Neural progenitor cell (in vitro differentiated cells): ENCODE results near the gene PF4V1. TPM values are rescaled to one million over a fixed set of nuclear protein-coding genes. Genes with fewer than 3 reads are reported as not detected.

ENCODE experiments used
- DNase-seq: peaks from one replicate; pipeline ENCODE4 v3.0.0-alpha.2; 2016; ENCODE audit warnings: low spot score
- H2AFZ ChIP-seq: fragments of 200-600 bp; sonication (generic); replicated peaks from 2 replicates; pipeline ENCODE4 v1.6.1; 2016; ENCODE audit warnings: antibody characterized with exemption
- H3F3A ChIP-seq: fragments of 200-600 bp; sonication (generic); 2 replicates; pipeline ENCODE4 v1.6.1; 2016; ENCODE audit warnings: antibody characterized with exemption, low read depth
- H3K27ac ChIP-seq: fragments of 200-600 bp; sonication (generic); 2 replicates; pipeline ENCODE4 v1.5.1; 2016; ENCODE audit warnings: mild to moderate bottlenecking
- H3K27me3 ChIP-seq: fragments of 200-600 bp; sonication (generic); 2 replicates; pipeline ENCODE4 v1.6.1; 2016; ENCODE audit warnings: mild to moderate bottlenecking, moderate library complexity
- H3K36me3 ChIP-seq: fragments of 200-600 bp; sonication (generic); 2 replicates; pipeline ENCODE4 v1.5.1; 2016
- H3K4me1 ChIP-seq: fragments of 200-600 bp; sonication (generic); 2 replicates; pipeline ENCODE4 v1.6.1; 2016; ENCODE audit warnings: mixed run types
- H3K4me2 ChIP-seq: fragments of 200-600 bp; sonication (generic); 2 replicates; pipeline ENCODE4 v1.6.1; 2016
- H3K4me3 ChIP-seq: fragments of 200-600 bp; sonication (generic); 2 replicates; pipeline ENCODE4 v1.5.1; 2016
- H3K79me2 ChIP-seq: fragments of 200-600 bp; sonication (generic); 2 replicates; pipeline ENCODE4 v1.6.1; 2016; ENCODE audit warnings: low read depth
- H3K9ac ChIP-seq: fragments of 200-600 bp; sonication (generic); 2 replicates; pipeline ENCODE4 v1.6.1; 2016
- H3K9me3 ChIP-seq: fragments of 200-600 bp; sonication (generic); 2 replicates; pipeline ENCODE4 v1.5.1; 2016; ENCODE audit warnings: low read depth
- H4K20me1 ChIP-seq: fragments of 200-600 bp; sonication (generic); 2 replicates; pipeline ENCODE4 v1.6.1; 2016; ENCODE audit warnings: low read depth
- H3K27ac Mint-ChIP-seq: 3 replicates; pipeline ENCODE4 v1.8.0; 2021; ENCODE audit warnings: mixed read lengths
- H3K27me3 Mint-ChIP-seq: 2 replicates; pipeline ENCODE4 v1.8.0; 2022; ENCODE audit warnings: low read depth, mild to moderate bottlenecking, inconsistent platforms, moderate library complexity, mixed read lengths; ENCODE audit not compliant: insufficient read depth
- H3K36me3 Mint-ChIP-seq: 3 replicates; pipeline ENCODE4 v1.8.0; 2021; ENCODE audit warnings: mixed read lengths
- H3K4me1 Mint-ChIP-seq: 3 replicates; pipeline ENCODE4 v1.8.0; 2021; ENCODE audit warnings: mixed read lengths
- H3K4me3 Mint-ChIP-seq: 3 replicates; pipeline ENCODE4 v1.8.0; 2021; ENCODE audit warnings: mild to moderate bottlenecking, moderate library complexity, mixed read lengths
- H3K9me3 Mint-ChIP-seq: 3 replicates; pipeline ENCODE4 v1.8.0; 2020; ENCODE audit warnings: mixed read lengths
- CTCF ChIP-seq: fragments of 200-600 bp; sonication (generic); IDR thresholded peaks from 2 replicates; pipeline ENCODE4 v1.5.1; 2017; ENCODE audit warnings: antibody characterized with exemption, mild to moderate bottlenecking
- EZH2 ChIP-seq: fragments of 200-600 bp; sonication (generic); IDR thresholded peaks from 2 replicates; pipeline ENCODE4 v1.6.1; 2017; ENCODE audit warnings: antibody characterized with exemption, mild to moderate bottlenecking, moderate library complexity
- EZH2phosphoT487 ChIP-seq: fragments of 200-600 bp; sonication (generic); IDR thresholded peaks from 2 replicates; pipeline ENCODE4 v1.6.1; 2017; ENCODE audit warnings: antibody characterized with exemption
- total RNA-seq: library from RNA; depleted of rRNA; stranded (reverse); fragments of >200 nt; gene quantifications from 2 replicates; pipeline ENCODE4 v1.2.3, GENCODE V29; 2015; ENCODE audit warnings: low replicate concordance

PF4V1 gene
- not detected in 2 replicates for total RNA-seq

- Mint-ChIP-seq H3K9me3 (no peaks in the 10 kb centered on the region), H3K27ac (peak within 1 kb of the TSS; percentile 53), H3K4me3 (no peak within 1 kb of the TSS), H3K36me3 (no peaks in the 10 kb centered on the region), H3K4me1 (no peaks in the 10 kb centered on the region), H3K27me3 (no peaks in the 10 kb centered on the region)
- Histone ChIP-seq H3F3A (no peaks in the 10 kb centered on the region), H3K9ac (no peak within 1 kb of the TSS), H4K20me1 (no peaks in the 10 kb centered on the region), H3K4me1 (no peaks in the 10 kb centered on the region), H3K4me2 (peak within 1 kb of the TSS; percentile 30), H3K4me3 (peak within 1 kb of the TSS; percentile 3), H3K9me3 (no peaks in the 10 kb centered on the region), H3K36me3 (no peaks in the 10 kb centered on the region), H3K27ac (no peak within 1 kb of the TSS), H2AFZ (no peak within 1 kb of the TSS), H3K79me2 (no peaks in the 10 kb centered on the region), H3K27me3 (peaks cover 26% of the 10 kb centered on the region)
- TF ChIP-seq CTCF (no peak), EZH2 (no peak), EZH2phosphoT487 (no peak)
- peak; percentile 51 for DNase-seq
Measured at GRCh38 chr4:73853246-73853704, at the start of gene PF4V1. Gene PF4V1 (plus strand): TSS chr4:73853296. CDS start chr4:73853363, 67 bp downstream.

GRCh38 chr4:73810191-73810590 lies 42.9 kb upstream of the PF4V1 start:
- Histone ChIP-seq H3K9me3 (no peaks in the 10 kb centered on the region), H3K36me3 (no peaks in the 10 kb centered on the region), H3K4me2 (no peak overlapping the region), H3K4me1 (no peaks in the 10 kb centered on the region), H3K27me3 (no peaks in the 10 kb centered on the region), H3K27ac (no peak overlapping the region), H3F3A (no peaks in the 10 kb centered on the region), H4K20me1 (no peaks in the 10 kb centered on the region), H2AFZ (no peak overlapping the region), H3K4me3 (no peak overlapping the region), H3K79me2 (no peaks in the 10 kb centered on the region), H3K9ac (no peak overlapping the region)
- Mint-ChIP-seq H3K27me3 (peaks cover 3% of the 10 kb centered on the region), H3K4me1 (no peaks in the 10 kb centered on the region), H3K4me3 (no peak overlapping the region), H3K36me3 (no peaks in the 10 kb centered on the region), H3K27ac (no peak overlapping the region), H3K9me3 (no peaks in the 10 kb centered on the region)
- DNase-seq: no peak
- TF ChIP-seq EZH2 (no peak), EZH2phosphoT487 (no peak)

- Mint-ChIP-seq H3K4me3 (no peak overlapping the region), H3K36me3 (no peaks in the 10 kb centered on the region), H3K27ac (no peak overlapping the region), H3K9me3 (no peaks in the 10 kb centered on the region), H3K4me1 (no peaks in the 10 kb centered on the region), H3K27me3 (peaks cover 3% of the 10 kb centered on the region)
- H3K79me2 ChIP-seq: no peaks in the 10 kb centered on the region
- no peaks in the 10 kb centered on the region for H3K36me3 ChIP-seq
- no peaks in the 10 kb centered on the region for H3K27me3 ChIP-seq
- TF ChIP-seq EZH2 (no peak), CTCF (no peak), EZH2phosphoT487 (no peak)
- H3F3A ChIP-seq: no peaks in the 10 kb centered on the region
- DNase-seq: no peak
- H3K4me3 ChIP-seq: no peak overlapping the region
- no peak overlapping the region for H2AFZ ChIP-seq
- H3K4me1 ChIP-seq: no peaks in the 10 kb centered on the region
- H3K4me2 ChIP-seq: no peak overlapping the region
- H3K9ac ChIP-seq: no peak overlapping the region
- H3K27ac ChIP-seq: no peak overlapping the region
- H4K20me1 ChIP-seq: no peaks in the 10 kb centered on the region
- no peaks in the 10 kb centered on the region for H3K9me3 ChIP-seq
Measured at GRCh38 chr4:73811841-73812240, 41.3 kb upstream of the PF4V1 start.

GRCh38 chr4:73814679-73815078 lies 38.4 kb upstream of the PF4V1 start:
- H2AFZ ChIP-seq: no peak overlapping the region
- peaks cover 3% of the 10 kb centered on the region for H3K27me3 Mint-ChIP-seq

More at GRCh38 chr4:73814679-73815078, 38.4 kb upstream of the PF4V1 start:
- TF ChIP-seq EZH2phosphoT487 (no peak), EZH2 (no peak), CTCF (no peak)
- no peak overlapping the region for H3K27ac Mint-ChIP-seq
- no peaks in the 10 kb centered on the region for H3K9me3 Mint-ChIP-seq
- Histone ChIP-seq H3K9ac (no peak overlapping the region), H3K36me3 (no peaks in the 10 kb centered on the region), H4K20me1 (no peaks in the 10 kb centered on the region), H3K27me3 (no peaks in the 10 kb centered on the region), H3K4me2 (no peak overlapping the region), H3K4me1 (no peaks in the 10 kb centered on the region), H3K9me3 (no peaks in the 10 kb centered on the region), H3F3A (no peaks in the 10 kb centered on the region), H3K4me3 (no peak overlapping the region), H3K79me2 (no peaks in the 10 kb centered on the region), H3K27ac (no peak overlapping the region)
- H3K36me3 Mint-ChIP-seq: no peaks in the 10 kb centered on the region
- no peak for DNase-seq
- H3K4me3 Mint-ChIP-seq: no peak overlapping the region
- no peaks in the 10 kb centered on the region for H3K4me1 Mint-ChIP-seq
